HS-27A (cell line): ENCODE measurements around the gene RHEB.
A peak's percentile ranks its signal among the peaks of the same experiment; 100 is the strongest.

ENCODE experiments used
- DNase-seq: peaks from one replicate; pipeline ENCODE4 v3.0.0-alpha.2; 2012; ENCODE audit warnings: low read depth, missing footprints

Gene RHEB

GRCh38 chr7:151431768-151432311 lies 87.9 kb downstream of the RHEB start:
- DNase-seq = no peak

DNA sequence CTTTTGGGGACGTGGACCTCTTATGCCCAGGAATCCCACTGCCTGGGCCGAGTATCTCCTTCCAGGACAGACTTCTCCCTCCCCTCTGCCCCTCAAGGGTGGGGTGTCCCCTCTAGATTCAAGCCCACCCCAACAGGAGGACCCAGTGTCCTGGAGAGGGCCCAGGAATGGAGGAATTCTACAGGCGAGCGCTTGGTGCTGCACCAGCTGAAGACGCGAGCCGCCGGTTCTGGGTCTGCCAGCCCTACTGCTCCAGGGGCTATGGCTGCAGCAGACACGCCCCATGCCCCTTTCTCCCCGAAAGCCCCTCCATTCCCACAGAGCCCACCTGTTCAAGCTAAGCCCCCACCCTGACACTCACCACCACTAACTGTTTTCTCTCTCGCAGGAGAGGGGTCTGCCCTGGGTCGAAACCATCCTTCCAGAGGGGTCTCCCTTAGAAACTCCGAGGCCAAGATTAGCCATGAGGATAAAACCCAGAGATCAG lies 88.4 kb downstream of the RHEB start:
- no peak for DNase-seq

DNA sequence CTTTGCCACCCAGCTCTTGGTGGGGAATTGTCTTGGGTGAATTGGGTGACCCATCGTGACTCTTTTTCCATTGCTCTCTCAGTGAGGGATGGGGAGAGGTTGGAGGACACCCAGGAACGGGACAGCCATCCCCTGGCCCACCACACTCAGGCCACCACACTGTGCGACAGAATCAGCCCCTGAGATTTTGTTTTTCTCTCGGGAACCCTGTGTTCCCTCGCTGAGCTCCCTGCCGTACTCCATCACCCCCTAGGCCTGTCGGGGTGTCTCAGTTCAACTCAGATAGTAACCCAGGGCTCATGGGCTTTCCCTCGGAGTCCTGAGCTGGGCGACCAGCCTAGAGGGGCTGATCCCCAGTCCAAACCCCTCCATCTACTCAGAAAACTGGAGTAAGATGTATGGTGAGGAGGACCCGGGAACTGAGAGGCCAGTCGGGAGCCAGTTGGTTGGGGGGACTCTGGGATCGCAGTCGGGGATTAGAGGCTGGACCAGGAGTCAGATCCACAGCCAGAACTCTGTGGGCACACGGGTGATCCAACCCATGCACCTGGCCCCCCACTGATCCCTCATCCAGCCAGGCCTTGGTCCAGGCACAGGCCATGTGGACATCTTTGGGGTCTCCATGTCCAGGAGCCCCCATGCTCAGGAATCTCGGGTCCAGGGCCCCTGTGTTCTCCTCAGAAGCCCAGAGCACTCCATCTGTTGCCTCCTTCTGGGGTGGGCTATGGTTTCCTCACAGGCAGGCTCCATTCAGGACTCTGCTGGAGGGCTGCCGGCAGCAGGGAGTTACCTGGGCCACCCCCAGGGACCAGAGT lies 89.1 kb downstream of the RHEB start:
- no peak for DNase-seq

DNA sequence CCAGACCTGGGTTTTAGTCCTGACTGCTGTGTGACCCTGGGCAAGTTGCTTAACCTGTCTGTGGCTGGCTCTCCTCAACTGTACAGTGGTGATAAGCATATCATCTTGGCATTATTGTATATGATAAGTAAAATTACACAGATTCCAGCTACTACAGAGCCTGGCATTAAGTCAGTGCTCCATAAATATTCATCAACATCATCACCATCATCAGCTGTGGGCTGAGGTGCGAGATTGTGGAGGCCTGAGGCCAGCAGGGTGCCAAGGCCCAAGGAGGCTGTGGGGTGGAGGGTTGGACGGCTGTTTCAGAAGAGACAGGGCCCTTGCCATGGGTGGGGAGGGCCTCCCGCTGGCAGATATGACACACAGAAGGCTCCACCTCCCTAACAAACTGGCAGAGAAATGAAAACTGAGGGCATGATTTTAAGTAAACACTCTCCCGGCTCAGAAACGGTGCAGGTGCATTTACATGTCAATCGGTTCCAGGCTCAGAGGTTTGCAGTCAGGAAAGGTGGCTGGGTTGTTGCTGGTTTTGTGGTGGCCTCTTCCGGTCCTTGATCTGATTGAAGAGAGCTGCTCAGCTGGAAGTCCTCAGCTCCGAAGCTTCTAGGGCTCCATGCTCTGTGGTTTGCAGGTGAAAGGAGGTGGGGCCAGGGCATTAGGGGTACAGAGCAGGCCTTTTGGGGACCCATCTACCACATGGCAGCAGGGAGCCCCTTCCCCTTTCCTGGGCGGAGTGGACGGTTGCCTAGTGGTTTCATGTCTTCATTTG lies 89.9 kb downstream of the RHEB start:
- no peak for DNase-seq

DNA sequence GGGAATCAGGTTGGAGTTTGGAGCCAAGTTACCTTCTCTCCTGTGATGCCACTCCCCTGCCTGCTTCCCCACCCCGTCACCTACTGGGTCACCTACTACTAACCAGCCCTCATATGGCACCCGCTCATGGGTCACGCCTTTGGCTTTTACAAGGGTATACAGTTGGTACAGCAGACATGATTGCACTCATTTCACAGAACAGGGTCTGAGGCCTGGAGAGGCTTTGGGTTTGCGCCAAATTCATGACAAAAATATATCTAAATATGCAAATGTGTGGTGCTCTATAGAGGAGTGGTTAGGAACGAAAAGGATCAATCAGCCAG lies 90.5 kb downstream of the RHEB start:
- DNase-seq = no peak

GRCh38 chr7:151428378-151429236 lies 91.1 kb downstream of the RHEB start:
- DNase-seq = no peak

DNA sequence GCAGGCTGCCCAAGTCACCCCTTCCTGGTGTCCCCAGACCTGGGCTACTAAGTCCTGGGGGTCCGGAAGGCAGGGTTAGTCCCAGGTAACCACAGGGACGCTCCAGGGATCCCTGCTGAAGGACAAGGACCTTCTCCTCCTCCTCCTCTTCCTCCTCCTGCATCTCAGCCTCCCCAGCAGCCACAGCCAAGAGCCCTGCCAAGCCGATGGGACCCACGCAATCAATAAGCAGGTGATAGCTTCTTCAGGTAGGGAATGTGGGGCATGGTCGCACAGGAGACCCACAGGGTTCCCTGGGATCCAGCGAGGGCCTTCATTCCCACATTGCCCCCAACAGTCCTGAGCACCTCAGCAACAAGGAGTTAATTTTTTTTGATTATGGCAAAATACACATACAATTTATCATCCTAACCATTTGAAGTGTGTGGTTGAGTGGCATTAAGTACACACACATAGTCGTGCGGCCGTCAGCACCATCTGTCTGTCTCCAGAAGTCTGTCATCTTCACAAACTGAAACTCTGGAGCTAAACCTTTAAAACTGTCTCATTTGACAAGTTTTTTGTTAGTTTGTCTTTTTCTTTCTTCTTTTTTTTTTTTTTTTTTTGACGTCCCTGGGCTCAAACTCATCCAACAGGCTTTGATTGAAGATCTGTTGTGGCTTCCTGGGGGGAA lies 91.9 kb downstream of the RHEB start:
- no peak for DNase-seq

DNA sequence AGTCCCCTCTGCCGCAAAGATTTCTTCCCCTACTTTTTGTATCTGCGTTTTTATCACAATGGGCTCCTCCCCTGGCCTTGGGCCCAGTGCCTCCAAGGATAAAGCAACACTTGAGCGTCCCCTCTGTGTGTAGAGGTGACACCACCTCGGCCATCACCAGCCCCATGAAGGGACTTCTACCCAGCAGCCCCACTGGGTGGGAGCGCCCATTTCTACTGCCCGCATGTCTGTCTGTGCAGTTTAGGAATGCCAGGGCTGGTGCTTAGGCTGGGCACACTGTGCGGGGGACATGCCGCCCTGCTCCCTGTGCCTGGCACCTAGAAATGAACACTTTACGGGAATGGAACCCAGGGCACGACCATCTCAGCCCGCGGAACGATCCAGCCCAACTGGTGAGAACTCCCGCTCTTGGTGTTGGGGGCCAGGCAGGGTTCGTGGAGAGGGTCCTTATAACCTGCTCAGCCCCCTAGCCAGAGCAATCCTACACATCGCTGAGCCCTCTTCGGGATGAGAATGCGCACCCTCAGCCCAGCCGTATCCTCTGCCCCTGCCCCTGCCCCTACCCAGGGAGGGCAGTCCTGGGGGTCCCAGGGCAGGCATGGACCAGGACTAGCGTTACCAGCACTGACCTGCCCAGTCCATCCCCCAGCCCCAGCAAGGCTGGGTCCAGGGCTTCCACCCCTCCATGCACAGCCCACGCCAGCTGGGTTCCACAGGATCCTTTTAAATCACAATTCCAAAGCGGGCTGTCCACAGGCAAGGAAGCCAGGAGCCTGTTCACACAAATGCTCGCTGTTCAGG lies 92.6 kb downstream of the RHEB start:
- DNase-seq = no peak

GRCh38 chr7:151426441-151426903 lies 93.2 kb downstream of the RHEB start:
- peak; percentile 69 for DNase-seq

- DNase-seq = no peak
Observed at GRCh38 chr7:151425670-151426440, 93.8 kb downstream of the RHEB start.

DNA sequence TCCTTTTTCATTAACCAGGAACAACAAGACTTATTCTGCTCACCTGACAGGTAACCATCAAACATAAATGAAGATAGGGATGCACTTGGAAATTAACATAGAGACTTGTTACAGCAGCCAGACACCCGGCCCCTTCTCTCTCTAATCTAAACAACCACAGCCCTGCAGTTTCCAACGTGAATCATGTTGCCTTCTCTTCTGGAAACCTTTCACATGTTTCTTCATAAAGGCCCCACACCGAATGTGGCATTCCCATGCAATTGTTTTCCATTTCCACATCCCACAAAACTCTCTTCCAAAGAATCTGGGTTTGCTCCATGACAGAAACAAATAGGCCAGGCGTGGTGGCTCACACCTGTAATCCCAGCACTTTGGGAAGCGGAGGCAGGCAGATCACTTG lies 94.9 kb downstream of the RHEB start:
- no peak for DNase-seq

DNA sequence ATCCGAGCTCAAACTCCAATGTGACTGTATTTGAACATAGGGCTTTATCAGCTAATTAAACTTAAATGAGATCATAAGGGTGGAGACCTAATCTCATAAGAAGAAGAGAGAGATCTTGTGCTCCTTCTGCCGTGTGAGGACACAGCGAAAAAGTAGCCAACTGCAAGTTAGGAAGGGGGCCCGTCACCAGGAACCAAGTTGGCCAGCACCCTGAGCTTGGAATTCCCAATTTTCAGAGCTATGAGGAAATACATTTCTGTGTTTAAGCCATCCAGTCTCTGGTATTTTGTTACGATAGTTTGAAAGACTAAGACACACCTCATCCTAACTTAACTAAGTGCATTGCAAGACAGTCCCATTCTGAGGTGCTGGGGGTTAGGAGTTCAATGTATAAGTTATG lies 95.8 kb downstream of the RHEB start:
- DNase-seq = no peak

DNA sequence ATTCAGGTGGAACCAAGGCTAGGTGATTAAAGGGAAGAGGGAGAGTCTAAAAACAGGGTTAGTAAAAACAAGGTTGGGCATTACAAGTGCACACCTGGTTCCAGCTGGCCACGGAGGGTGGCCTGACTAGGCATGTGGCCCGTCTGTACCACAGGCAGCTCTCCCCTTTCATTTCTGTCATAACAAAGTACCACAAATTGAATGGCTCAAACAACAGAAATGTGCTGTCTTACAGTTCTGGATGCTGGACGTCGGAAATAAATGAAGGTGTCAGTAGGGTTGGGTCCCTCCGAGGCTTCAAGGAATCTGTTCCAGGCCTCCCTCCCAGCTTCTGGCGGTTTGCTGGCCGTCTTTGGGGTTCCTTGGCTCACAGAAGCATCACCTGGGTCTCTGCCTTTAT lies 96.5 kb downstream of the RHEB start:
- DNase-seq = no peak

- no peak for DNase-seq
Observed at GRCh38 chr7:151422212-151422611, 97.5 kb downstream of the RHEB start.

GRCh38 chr7:151420144-151420543 lies 99.6 kb downstream of the RHEB start:
- DNase-seq = no peak

DNA sequence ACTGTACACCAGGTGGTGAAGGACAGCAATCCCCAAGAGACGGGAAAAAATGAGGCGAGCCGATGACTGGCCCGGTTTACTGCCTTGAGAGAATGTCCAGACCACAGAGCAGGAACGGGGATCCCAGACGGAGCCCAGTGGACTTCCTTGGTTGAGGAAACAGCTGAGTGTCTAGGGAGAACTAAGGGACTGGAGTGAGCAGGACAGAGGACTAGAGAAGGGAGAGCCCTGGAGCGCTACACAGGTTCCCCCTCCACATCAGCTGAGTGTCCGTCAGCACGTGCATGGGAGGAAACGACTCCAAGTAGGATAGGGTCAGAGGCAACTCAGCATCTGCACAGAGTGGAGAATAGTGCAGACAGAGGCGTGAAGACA lies 102.8 kb downstream of the RHEB start:
- no peak for DNase-seq

DNA sequence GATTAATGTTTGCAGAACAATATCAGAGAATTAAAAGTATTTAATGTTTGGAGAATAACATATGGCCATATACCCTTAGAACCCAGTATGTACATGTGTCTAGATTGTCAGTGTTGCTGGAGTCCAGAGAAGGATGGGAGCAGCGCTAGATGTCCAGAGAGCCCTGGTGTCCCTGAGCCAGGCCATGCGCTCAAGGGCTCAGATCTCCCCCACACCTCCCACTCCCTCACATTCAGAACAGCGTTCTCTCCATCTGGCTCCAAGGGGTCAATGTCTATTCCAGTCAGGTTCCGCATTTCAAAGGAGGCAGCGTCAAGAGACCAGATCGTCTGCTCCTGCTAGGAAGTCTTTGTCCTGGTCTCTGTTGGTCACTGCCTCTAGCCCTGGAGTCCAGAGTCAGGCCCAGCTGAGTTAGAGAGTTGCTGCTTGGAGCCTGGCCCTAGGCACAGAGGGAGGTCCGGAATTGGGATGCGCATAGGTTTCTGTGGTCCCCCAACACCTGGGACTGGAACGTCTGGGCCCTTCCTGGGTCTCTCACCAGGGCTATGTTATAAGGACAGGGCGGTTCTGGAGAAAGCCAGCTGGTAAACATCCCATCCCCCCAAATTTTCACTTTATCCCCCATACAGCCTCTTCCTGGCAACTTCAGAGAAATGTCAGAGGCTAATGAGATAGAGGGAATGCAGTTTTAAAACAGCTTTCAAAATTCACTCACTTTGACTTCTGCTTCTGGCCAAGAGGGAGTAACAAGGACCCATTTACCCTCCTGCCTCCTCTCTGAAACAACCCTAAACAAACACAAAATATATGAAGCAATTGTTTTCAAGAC lies 103.4 kb downstream of the RHEB start:
- no peak for DNase-seq
